ENCODE measurements around the gene AFMID. TPM values are rescaled to one million over a fixed set of nuclear protein-coding genes. Genes with fewer than 3 reads are reported as not detected.
A peak's percentile ranks its signal among the peaks of the same experiment; 100 is the strongest.

AFMID gene
- total and polyA plus RNA-seq, 2 of the 13 experiments (the other 11 are each of a cell fraction or from before 2014, with no cell fraction given): 249 to 270 TPM

GRCh38 chr17:78226759-78227454, 39.7 kb downstream of the AFMID start:
- Histone ChIP-seq H2AFZ (ENCODE audit: low read length) (no peak overlapping the region), H3K4me2 (ENCODE audit: low read depth, low read length) (no peak overlapping the region), H3K79me2 (ENCODE audit: insufficient read depth, low read length) (no peaks in the 10 kb centered on the region), H3K9me3 (ENCODE audit: low read length) (no peaks in the 10 kb centered on the region), H3K27ac (ENCODE audit: extremely low read length, insufficient read depth, low read length) (no peak overlapping the region), H3K4me3 (replicated peaks in 1 of 3; ENCODE audit: insufficient read depth in 1 of 3, low read depth in 2 of 3, low read length in 3 of 3) (no peak overlapping the region), H3K4me1 (ENCODE audit: insufficient read depth, low read length) (peaks cover 15% of the 10 kb centered on the region; the same call in 1 of the 2 replicates), H3K9ac (ENCODE audit: insufficient read depth, low read depth, low read length) (no peak overlapping the region), H3K36me3 (replicated peaks in 1 of 2; ENCODE audit: control insufficient read depth in 1 of 2, insufficient read depth in 2 of 2, low read length in 2 of 2) (peaks cover 16 to 29% of the 10 kb centered on the region in 2 experiments), H3K27me3 (ENCODE audit: control insufficient read depth in 1 of 2, insufficient read depth in 2 of 2, low read length in 2 of 2) (peaks cover 9 to 32% of the 10 kb centered on the region in 2 experiments), H4K20me1 (ENCODE audit: insufficient read depth, low read length) (no peaks in the 10 kb centered on the region)
- BruUV-seq (replicated peaks): no TSS peak
- ATAC-seq: peak; percentile 14
- intact Hi-C loops (cut with micrococcal nuclease; ENCODE audit: unreplicated experiment): no loop called here
- no peak for FAIRE-seq
- DNase-seq (ENCODE audit: low spot score): no peak
- TF ChIP-seq ZFP91 (CRISPR knock-in tag; IDR thresholded peaks at IDR 0.05; ENCODE audit: borderline replicate concordance) (peak; percentile 34; the same call in 1 of the 2 replicates), AGO2 (optimal IDR thresholded peaks at IDR 0.05; ENCODE audit: low read depth, low read length) (peak; percentile 71), DNMT1 (CRISPR knock-in tag; IDR thresholded peaks at IDR 0.05) (0 out of 2 replicates have a peak, but pooled peaks have one; percentile 65), PAXIP1 (CRISPR knock-in tag; conservative IDR thresholded peaks at IDR 0.05) (no peak), AHR (CRISPR knock-in tag; IDR thresholded peaks at IDR 0.05) (0 out of 2 replicates have a peak, but pooled peaks have one; percentile 16), NFIC (IDR thresholded peaks at IDR 0.05; ENCODE audit: low read length) (no peak), ZNF629 (CRISPR knock-in tag; conservative IDR thresholded peaks at IDR 0.05) (no peak), SKIL (CRISPR knock-in tag; IDR thresholded peaks at IDR 0.05; ENCODE audit: borderline replicate concordance) (no peak), GMEB1 (CRISPR knock-in tag; IDR thresholded peaks at IDR 0.05; ENCODE audit: borderline replicate concordance) (no peak)
- POLR2A ChIA-PET: no interaction called here
- in situ Hi-C loops (cut with HindIII; ENCODE audit: extremely low pct_ligation_motif_present, low pct_unique_long_range_greater_than_20kb): no loop called here
- CTCF ChIA-PET (ENCODE audit: low intra/inter-chr PET ratio, low total read pairs): no interaction called here
- 72% methylated on average over 16 of the region's 20 CpGs for WGBS (ENCODE audit: low lambda C conversion rate)

Data from HepG2 (cell line).